ENCODE measurements around the gene UBE2S. TPM values are rescaled to one million over a fixed set of nuclear protein-coding genes. Genes with fewer than 3 reads are reported as not detected.

Gene UBE2S
- total RNA-seq, 1 experiment from 2014 or later = 345 TPM

- Mint-ChIP-seq H3K4me1 (ENCODE audit: insufficient read depth, unreplicated experiment) (peaks cover 6% of the 10 kb centered on the region), H3K4me3 (ENCODE audit: unreplicated experiment) (no peak overlapping the region), H3K9me3 (ENCODE audit: unreplicated experiment) (no peaks in the 10 kb centered on the region), H3K27me3 (ENCODE audit: insufficient read depth, unreplicated experiment) (peaks cover 9% of the 10 kb centered on the region), H3K27ac (ENCODE audit: low read depth, unreplicated experiment) (no peak overlapping the region), H3K36me3 (ENCODE audit: insufficient read depth, unreplicated experiment) (no peaks in the 10 kb centered on the region)
- intact Hi-C loops (cut with micrococcal nuclease) = no loop called here
- ChIA-PET CTCF (no interaction called here), POLR2A (no interaction called here)
- no TSS peak for BruUV-seq (replicated peaks)
- no peak for DNase-seq (ENCODE audit: unreplicated experiment)
- no peak for TF ChIP-seq CTCF (IDR thresholded peaks at IDR 0.05; ENCODE audit: unreplicated experiment)
Observed at GRCh38 chr19:55434356-55434919, 26.9 kb upstream of the UBE2S start.

GRCh38 chr19:55433292-55433691 is 25.7 kb upstream of the UBE2S start:
- no peak for DNase-seq (ENCODE audit: unreplicated experiment)
- Mint-ChIP-seq H3K27ac (ENCODE audit: low read depth, unreplicated experiment) (no peak overlapping the region), H3K9me3 (ENCODE audit: unreplicated experiment) (no peaks in the 10 kb centered on the region), H3K27me3 (ENCODE audit: insufficient read depth, unreplicated experiment) (no peaks in the 10 kb centered on the region), H3K4me3 (ENCODE audit: unreplicated experiment) (no peak overlapping the region), H3K36me3 (ENCODE audit: insufficient read depth, unreplicated experiment) (no peaks in the 10 kb centered on the region), H3K4me1 (ENCODE audit: insufficient read depth, unreplicated experiment) (peaks cover 6% of the 10 kb centered on the region)
- BruUV-seq (replicated peaks) = no TSS peak
- intact Hi-C loops (cut with micrococcal nuclease) = loop anchor here (2.0 kb wide), 1 partner anchor 14 kb away; no protein-coding TSS in a partner anchor
- CTCF ChIA-PET = no interaction called here
- POLR2A ChIA-PET = no interaction called here
- TF ChIP-seq CTCF (IDR thresholded peaks at IDR 0.05; ENCODE audit: unreplicated experiment) = no peak

- Mint-ChIP-seq H3K4me3 (ENCODE audit: unreplicated experiment) (no peak overlapping the region), H3K36me3 (ENCODE audit: insufficient read depth, unreplicated experiment) (no peaks in the 10 kb centered on the region), H3K27ac (ENCODE audit: low read depth, unreplicated experiment) (no peak overlapping the region), H3K9me3 (ENCODE audit: unreplicated experiment) (no peaks in the 10 kb centered on the region), H3K4me1 (ENCODE audit: insufficient read depth, unreplicated experiment) (peaks cover 3% of the 10 kb centered on the region), H3K27me3 (ENCODE audit: insufficient read depth, unreplicated experiment) (no peaks in the 10 kb centered on the region)
- POLR2A ChIA-PET = no interaction called here
- no peak for DNase-seq (ENCODE audit: unreplicated experiment)
- no peak for TF ChIP-seq CTCF (IDR thresholded peaks at IDR 0.05; ENCODE audit: unreplicated experiment)
- no TSS peak for BruUV-seq (replicated peaks)
- intact Hi-C loops (cut with micrococcal nuclease) = loop anchor here (2.0 kb wide), 1 partner anchor 14 kb away; no protein-coding TSS in a partner anchor
- CTCF ChIA-PET = no interaction called here
Observed at GRCh38 chr19:55432241-55432959, 24.8 kb upstream of the UBE2S start.

GRCh38 chr19:55431183-55431582 is 23.6 kb upstream of the UBE2S start:
- Mint-ChIP-seq H3K4me3 (ENCODE audit: unreplicated experiment) (no peak overlapping the region), H3K27me3 (ENCODE audit: insufficient read depth, unreplicated experiment) (no peaks in the 10 kb centered on the region), H3K36me3 (ENCODE audit: insufficient read depth, unreplicated experiment) (no peaks in the 10 kb centered on the region), H3K4me1 (ENCODE audit: insufficient read depth, unreplicated experiment) (no peaks in the 10 kb centered on the region), H3K9me3 (ENCODE audit: unreplicated experiment) (no peaks in the 10 kb centered on the region), H3K27ac (ENCODE audit: low read depth, unreplicated experiment) (no peak overlapping the region)
- ChIA-PET CTCF (no interaction called here), POLR2A (no interaction called here)
- intact Hi-C loops (cut with micrococcal nuclease) = no loop called here
- no TSS peak for BruUV-seq (replicated peaks)
- DNase-seq (ENCODE audit: unreplicated experiment) = no peak
- no peak for TF ChIP-seq CTCF (IDR thresholded peaks at IDR 0.05; ENCODE audit: unreplicated experiment)
